Central memory CD4-positive, alpha-beta T cell (primary cell): Measurements from ENCODE around the gene TOR4A.
"Not testable (repeated sequence)": the region's sequence is repeated elsewhere in the genome, so short reads cannot be mapped to it uniquely, and the experiment has no call there.

Experiments used
- DNase-seq: peaks from one replicate; pipeline ENCODE4 v3.0.0; 2022

Gene TOR4A

DNA sequence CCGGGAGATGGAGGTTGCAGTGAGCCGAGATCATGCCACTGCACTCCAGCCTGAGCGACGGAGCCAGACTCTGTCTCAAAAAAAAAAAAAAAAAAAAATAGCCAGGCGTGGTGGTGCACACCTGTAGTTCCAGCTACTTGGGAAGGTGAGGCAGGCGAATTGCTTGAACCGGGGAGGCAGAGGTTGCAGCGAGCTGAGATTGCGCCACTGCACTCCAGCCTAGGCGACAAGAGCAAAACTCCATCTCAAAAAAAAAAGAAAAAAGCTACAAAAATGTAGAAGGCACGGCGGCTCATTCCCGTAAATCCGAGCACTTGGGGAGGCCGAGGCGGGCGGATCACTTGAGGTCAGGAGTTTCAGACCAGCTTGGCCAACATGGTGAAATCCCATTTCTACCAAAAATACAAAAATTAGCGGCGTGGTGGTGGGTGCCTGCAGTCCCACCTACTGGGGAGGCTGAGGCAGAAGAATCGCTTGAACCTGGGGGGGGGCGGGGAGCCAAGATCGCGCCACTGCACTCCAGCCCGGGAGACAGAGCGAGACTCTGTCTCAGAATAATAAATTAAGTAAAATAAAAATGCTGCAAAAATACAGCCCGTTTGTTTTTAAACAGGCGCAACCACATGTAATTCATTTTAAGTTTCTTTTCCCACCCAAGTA lies 37.9 kb upstream of the TOR4A start:
- DNase-seq = not testable (repeated sequence)

DNA sequence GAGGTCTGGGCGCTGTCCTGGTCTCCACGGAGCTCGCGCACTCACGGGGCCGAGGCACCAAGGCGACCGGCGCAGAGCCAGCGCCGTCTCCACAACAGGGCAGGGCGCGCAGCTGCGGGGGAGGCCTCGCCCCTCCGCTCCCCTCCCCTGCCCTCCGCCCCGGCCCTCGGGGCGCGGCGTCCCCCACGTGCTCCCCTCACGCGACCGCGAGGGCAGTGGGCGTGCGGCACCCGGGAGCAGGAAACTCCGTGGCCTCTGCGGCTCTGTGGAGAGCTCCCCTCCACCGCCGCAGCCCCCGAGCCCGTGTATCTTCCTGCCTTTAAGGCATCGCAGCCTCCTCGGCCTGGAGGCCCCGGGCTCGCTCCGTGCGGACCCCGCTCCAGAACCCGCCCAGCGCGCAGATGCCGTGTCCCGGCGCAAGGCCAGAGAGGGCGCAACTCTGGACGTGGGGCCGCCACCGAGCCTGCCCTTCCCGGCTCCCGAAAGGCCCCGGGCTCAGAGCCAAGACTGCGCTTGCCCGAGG lies 37.1 kb upstream of the TOR4A start:
- DNase-seq = peak; percentile 78

GRCh38 chr9:137240841-137241489 lies 36.6 kb upstream of the TOR4A start, which contains the start of gene TUBB4B:
TSS of gene TUBB4B (plus strand) at chr9:137241287. CDS start at chr9:137241361, 74 bp downstream.
- DNase-seq = peak; percentile 99

- DNase-seq = peak; percentile 55
Observed at GRCh38 chr9:137241490-137242268, 35.8 kb upstream of the TOR4A start.

- DNase-seq = no peak
Observed at GRCh38 chr9:137242269-137243203, 35.0 kb upstream of the TOR4A start.

GRCh38 chr9:137243266-137243625 lies 34.3 kb upstream of the TOR4A start:
- not testable (repeated sequence) for DNase-seq

DNA sequence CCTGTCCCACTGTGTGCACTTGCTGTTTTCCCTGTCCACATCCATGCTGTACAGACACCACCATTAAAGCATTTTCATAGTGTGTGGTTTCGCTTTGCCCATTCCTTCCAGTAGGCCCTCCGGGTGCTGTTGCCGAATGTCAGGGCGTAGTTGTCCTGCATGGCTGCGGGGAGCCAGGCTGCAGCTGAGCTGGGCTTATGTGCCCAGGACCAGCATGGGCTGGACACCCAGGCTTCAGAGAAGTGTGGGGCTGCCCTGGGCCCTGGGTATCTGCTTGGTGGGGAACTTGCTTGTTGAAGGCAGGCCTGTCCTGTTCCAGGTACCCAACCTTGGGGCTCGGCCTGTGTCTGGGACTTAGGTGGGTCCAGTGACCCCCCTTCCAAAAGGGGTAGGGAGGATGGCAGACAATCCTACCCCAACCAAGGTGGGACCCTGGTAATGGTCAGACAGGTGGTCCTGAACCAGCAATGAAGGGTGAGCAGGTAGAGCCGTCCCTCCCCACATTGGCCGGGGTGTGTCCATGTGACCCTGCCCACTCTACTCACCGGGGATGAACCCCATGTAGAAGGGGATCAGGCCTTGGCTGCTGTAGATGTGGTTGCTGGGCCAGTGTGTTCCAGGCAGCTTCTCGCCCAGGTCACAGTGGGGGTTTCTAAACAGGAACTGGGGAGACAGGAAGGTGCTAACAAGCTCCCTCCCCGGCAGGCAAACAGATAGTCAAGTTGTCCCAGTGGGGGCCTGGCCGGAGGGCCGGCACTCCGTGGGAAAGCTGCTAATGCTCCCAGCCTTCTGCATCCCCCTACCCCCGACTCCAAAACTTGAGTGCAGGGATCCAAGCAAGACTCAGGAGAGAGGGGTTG lies 33.7 kb upstream of the TOR4A start:
- no peak for DNase-seq

DNA sequence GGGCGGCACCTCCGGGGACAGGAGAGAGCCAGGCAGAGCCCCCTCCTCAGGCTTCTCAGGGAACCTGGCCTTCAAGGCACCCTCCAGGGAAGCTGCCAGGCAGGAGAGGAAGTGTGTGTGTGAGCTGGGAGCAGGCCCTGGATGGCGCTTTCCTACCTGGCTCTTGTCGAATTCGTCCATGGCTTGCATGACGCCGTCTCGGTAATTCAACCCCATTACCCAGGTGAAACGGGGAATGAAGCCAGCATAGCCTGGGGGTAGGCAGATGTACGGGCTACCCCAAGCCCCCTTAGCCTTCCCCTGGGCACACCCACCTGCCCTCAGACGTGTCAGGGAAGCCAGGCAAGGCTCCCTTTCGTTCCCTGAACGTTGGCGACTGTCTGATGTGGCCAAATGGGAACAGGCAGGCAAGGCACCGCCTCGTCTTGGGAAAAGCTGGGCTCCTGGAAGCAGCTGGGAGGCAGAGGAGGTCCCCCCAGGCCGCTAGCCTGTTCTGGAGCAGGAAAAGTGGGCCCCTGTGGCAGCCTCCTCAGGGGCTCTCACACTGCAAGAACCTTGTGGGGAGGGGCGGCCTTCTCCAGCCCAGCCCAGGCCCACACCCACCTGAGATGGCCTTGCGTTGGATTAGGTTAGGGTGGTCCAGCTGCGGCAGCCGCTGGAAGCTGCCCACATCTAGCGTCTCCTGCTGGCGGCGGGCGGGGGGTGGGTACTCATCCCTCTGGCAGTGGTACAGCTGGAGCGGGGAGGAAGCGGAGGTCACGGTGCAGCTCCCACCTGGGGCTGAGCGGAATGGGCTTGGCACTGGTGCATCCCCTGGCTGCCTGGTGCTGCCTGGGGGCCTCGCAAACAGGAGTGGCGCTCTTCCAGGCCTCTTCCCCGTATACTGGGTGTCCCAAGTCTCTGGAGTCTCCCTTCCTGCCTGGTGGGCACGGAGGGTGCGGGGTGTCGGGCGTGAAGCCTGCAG lies 32.8 kb upstream of the TOR4A start:
- no peak for DNase-seq

- DNase-seq = no peak
Observed at GRCh38 chr9:137245450-137246421, 31.8 kb upstream of the TOR4A start.

GRCh38 chr9:137247135-137247915 lies 30.2 kb upstream of the TOR4A start:
- no peak for DNase-seq

DNA sequence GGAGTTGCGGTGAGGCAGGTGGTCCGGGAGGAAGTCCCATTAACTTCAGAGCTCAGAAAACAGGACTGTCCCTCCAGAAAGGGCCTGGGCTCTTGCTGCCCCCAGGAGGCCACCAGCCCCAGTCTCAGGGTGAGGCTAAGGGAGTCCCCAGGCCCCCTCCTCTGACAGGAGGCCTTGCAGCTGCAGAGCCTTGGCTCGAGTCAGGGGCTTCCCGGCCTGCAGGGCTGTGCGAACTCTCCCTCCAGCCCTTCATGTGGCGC lies 29.7 kb upstream of the TOR4A start:
- no peak for DNase-seq

- no peak for DNase-seq
Observed at GRCh38 chr9:137250329-137251193, 27.0 kb upstream of the TOR4A start.

DNA sequence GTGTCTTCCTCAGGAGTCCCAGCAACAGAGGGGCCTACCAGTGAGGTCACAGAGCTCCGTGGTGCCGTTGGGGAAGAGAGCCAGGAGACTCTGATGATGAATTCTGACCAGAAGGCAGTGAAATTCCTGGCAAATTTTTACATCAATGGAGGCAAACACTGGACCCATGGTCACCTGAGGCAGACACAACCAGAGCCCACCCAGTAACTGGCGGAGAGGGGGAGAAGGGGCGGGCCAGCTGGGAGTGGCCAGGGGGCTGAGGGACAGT lies 26.4 kb upstream of the TOR4A start, which contains the start of gene STPG3:
STPG3 (plus strand) TSS at position 93 of the 268 bp plus-strand sequence; CDS start at position 94, 1 bp downstream.
- DNase-seq = no peak

DNA sequence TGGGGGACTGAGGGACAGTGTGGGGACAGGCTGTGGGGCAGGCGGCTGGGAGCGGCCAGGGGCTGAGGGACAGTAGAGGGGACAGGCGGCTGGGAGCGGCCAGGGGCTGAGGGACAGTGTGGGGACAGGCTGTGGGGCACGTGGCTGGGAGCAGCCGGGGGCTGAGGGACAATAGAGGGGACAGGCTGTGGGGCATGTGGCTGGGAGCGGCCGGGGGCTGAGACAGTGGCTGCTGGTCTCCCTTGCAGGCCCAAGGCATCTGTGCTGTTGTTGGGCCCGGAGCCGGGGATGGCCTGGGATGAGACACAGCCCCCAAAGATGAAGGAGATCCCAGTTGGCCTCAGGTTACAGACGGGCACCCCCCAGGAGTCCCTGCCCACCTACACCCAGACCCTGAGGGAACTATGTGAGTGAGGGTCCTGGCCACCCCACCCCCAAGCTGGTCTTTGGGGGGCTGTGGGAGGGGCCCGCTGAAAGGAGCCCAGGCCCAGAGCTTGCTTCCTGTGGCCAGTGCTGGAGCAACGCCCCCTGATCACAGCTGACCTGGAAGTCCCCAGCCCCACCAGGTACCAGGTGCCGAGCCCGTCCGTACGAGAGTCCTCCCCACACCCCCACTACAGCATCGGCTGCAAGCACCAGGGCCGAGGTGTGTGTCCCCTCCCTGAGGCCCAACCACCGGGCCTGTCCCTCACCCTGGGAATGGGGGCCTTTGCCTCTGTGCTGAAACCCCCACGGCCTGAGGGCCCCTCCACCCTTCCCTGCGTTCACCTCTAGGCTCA lies 25.8 kb upstream of the TOR4A start:
- DNase-seq = no peak

DNA sequence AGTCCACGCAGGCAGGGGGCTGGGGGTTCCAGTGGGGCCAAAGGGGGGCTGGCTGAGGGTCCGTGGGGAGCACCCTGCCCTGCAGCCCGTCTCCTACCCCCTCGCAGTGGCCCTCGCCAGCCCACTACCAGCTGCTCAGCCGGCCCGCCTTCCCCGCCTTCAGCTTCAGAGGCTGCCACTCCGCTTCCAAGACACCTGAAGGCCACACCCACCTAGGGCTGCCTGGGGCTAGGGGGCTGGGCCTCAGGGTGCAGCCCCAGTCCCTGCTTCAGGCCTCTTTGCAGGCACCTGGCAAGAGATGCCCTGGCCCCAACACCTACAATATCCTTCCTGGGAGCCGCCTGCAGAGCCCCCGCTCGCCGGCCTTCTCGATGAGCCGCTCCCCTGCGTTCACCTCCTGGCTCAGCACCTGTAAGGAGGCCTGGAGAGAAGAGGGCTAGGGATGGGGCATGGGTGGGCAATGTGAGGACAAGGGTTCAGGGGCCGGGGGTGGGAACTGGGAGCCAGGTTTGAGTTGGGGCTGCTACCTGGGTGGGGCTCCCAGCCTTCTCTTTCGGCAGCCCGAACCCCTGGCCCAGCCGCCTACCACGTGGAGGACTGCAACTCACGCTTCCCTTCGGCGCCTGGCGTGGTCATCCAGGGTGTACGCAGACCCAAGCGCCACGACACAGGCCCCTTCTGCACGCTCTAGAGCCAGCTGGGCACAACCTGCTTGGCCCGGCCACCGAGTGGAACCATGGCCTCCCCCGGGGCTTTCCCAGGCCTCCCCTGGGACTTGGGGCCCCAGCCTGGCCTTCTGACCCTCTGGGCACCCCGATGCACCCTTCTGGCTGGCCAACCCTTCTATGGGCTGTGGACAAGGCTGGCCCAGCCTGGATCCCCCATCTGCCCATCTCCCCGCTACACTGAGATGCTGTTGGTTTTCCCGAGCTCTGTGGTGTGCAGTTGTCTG lies 24.7 kb upstream of the TOR4A start:
- no peak for DNase-seq
